Fibroblast of mammary gland (primary cell): ENCODE results near the gene FBN1.

Experiments used
- DNase-seq: peaks from one replicate; pipeline ENCODE4 v3.0.0-alpha.2; 2010; ENCODE audit warnings: low read depth
- H3K4me3 ChIP-seq: 2 replicates; pipeline ENCODE4 v1.5.1; 2011; ENCODE audit warnings: low read depth, mild to moderate bottlenecking, low read length, moderate library complexity; ENCODE audit not compliant: control insufficient read depth
- CTCF ChIP-seq: conservative IDR thresholded peaks from 2 replicates; pipeline ENCODE4 v1.5.1; 2011; ENCODE audit warnings: low read depth, low read length, inconsistent platforms; ENCODE audit not compliant: control insufficient read depth, insufficient read depth

Gene FBN1

GRCh38 chr15:48367483-48367882, 278.0 kb downstream of the FBN1 start:
- peak; percentile 68 for DNase-seq
- H3K4me3 ChIP-seq, result no peak overlapping the region
- no peak for TF ChIP-seq CTCF

GRCh38 chr15:48366584-48367312, 278.8 kb downstream of the FBN1 start:
- no peak for TF ChIP-seq CTCF
- H3K4me3 ChIP-seq, result no peak overlapping the region
- DNase-seq, result no peak

GRCh38 chr15:48365575-48365974, 279.9 kb downstream of the FBN1 start:
- no peak for TF ChIP-seq CTCF
- no peak overlapping the region for H3K4me3 ChIP-seq
- DNase-seq, result no peak

- no peak for DNase-seq
- no peak for TF ChIP-seq CTCF
- no peak overlapping the region for H3K4me3 ChIP-seq
These were observed 282.0 kb downstream of the FBN1 start for GRCh38 chr15:48363474-48363873.

- TF ChIP-seq CTCF, result no peak
- H3K4me3 ChIP-seq, result no peak overlapping the region
- peak; percentile 76 for DNase-seq
These were observed 283.8 kb downstream of the FBN1 start for GRCh38 chr15:48361685-48362084.

- no peak overlapping the region for H3K4me3 ChIP-seq
These were observed 284.7 kb downstream of the FBN1 start for GRCh38 chr15:48360841-48361240.

More at GRCh38 chr15:48360841-48361240, 284.7 kb downstream of the FBN1 start:
- DNase-seq, result peak; percentile 95
- TF ChIP-seq CTCF, result no peak
